Measurements from ENCODE around the gene NEK8. TPM values are rescaled to one million over a fixed set of nuclear protein-coding genes. Genes with fewer than 3 reads are reported as not detected.

The NEK8 gene
- total RNA-seq, 2 donors from 2014 or later: 6.9 to 10.9 TPM

- no peak overlapping the region for H3K27ac Mint-ChIP-seq
Measured at GRCh38 chr17:28703552-28704218, 24.9 kb upstream of the NEK8 start.

GRCh38 chr17:28704219-28704858 is 24.2 kb upstream of the NEK8 start:
- no peak overlapping the region for H3K27ac Mint-ChIP-seq
- no peaks in the 10 kb centered on the region for H3K4me1 Mint-ChIP-seq (ENCODE audit: low read depth)
- H3K9me3 Mint-ChIP-seq: no peaks in the 10 kb centered on the region
- no peak overlapping the region for H3K4me3 Mint-ChIP-seq
- H3K27me3 Mint-ChIP-seq (ENCODE audit: low read depth): no peaks in the 10 kb centered on the region
- DNase-seq (no peak), ATAC-seq (replicated peaks in 1 of 2) (peak in 1 of 2 donors; percentile 8)
- peaks cover 4 to 26% of the 10 kb centered on the region in 2 donors for H3K36me3 Mint-ChIP-seq (ENCODE audit: insufficient read depth in 2 of 2)

More at GRCh38 chr17:28703552-28704218, 24.9 kb upstream of the NEK8 start:
- H3K4me3 Mint-ChIP-seq: no peak overlapping the region
- H3K36me3 Mint-ChIP-seq (ENCODE audit: insufficient read depth in 2 of 2): peaks cover 4 to 26% of the 10 kb centered on the region in 2 donors
- ATAC-seq (replicated peaks in 1 of 2) (no peak), DNase-seq (no peak)
- H3K27me3 Mint-ChIP-seq (ENCODE audit: low read depth): no peaks in the 10 kb centered on the region
- no peaks in the 10 kb centered on the region for H3K4me1 Mint-ChIP-seq (ENCODE audit: low read depth)
- no peaks in the 10 kb centered on the region for H3K9me3 Mint-ChIP-seq

- Mint-ChIP-seq H3K4me3 (no peak overlapping the region), H3K27me3 (ENCODE audit: low read depth) (no peaks in the 10 kb centered on the region), H3K36me3 (ENCODE audit: insufficient read depth in 2 of 2) (peaks cover 4 to 22% of the 10 kb centered on the region in 2 donors), H3K27ac (peak overlapping the region; percentile 55), H3K4me1 (ENCODE audit: low read depth) (no peaks in the 10 kb centered on the region), H3K9me3 (no peaks in the 10 kb centered on the region)
- ATAC-seq (replicated peaks in 1 of 2): peak in 1 of 2 donors; percentile 7
- DNase-seq: no peak
Measured at GRCh38 chr17:28705074-28705659, 23.4 kb upstream of the NEK8 start.

DNA sequence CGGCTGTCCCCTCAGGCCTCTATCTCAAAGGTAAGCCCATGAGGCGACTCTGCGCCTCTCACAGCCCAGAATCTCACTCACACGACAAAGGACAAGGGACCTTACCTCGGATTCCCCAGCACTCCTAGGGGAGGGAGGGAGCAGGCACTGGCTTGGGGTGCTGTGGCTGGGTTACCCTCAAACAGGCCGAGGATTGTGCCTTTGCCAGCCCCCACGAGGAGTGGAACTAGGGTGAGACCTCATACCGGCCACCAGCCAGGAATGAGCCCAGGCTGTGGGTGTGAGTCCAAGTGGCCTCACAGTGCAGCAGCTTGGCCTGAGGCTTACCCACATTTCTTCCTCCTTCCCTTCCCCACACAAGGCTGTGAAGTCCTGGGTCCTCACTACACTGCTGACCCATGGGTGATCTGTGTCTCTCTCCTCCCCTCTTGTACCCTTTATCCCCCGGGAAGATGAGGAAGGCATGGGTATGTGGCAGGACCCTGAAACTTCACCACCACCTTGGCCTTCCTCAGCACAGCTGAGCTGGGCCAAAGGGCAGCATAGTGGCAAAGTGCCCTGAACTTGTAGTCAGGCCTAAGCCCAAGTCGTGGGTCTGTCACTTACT is 22.8 kb upstream of the NEK8 start:
- ATAC-seq (replicated peaks in 1 of 2) (no peak), DNase-seq (no peak)
- Mint-ChIP-seq H3K27me3 (ENCODE audit: low read depth) (no peaks in the 10 kb centered on the region), H3K27ac (no peak overlapping the region), H3K9me3 (no peaks in the 10 kb centered on the region), H3K4me3 (no peak overlapping the region), H3K36me3 (ENCODE audit: insufficient read depth in 2 of 2) (peaks cover 4 to 21% of the 10 kb centered on the region in 2 donors), H3K4me1 (ENCODE audit: low read depth) (peaks cover 6% of the 10 kb centered on the region)

GRCh38 chr17:28706471-28707338 is 21.9 kb upstream of the NEK8 start:
- Mint-ChIP-seq H3K27me3 (ENCODE audit: low read depth) (no peaks in the 10 kb centered on the region), H3K9me3 (no peaks in the 10 kb centered on the region), H3K27ac (no peak overlapping the region), H3K4me1 (ENCODE audit: low read depth) (peaks cover 10% of the 10 kb centered on the region), H3K36me3 (ENCODE audit: insufficient read depth in 2 of 2) (peaks cover 4 to 19% of the 10 kb centered on the region in 2 donors), H3K4me3 (no peak overlapping the region)
- DNase-seq (no peak), ATAC-seq (replicated peaks in 1 of 2) (no peak)

- no peaks in the 10 kb centered on the region for H3K27me3 Mint-ChIP-seq (ENCODE audit: low read depth)
- ATAC-seq (replicated peaks in 1 of 2): no peak
- H3K27ac Mint-ChIP-seq: no peak overlapping the region
- no peaks in the 10 kb centered on the region for H3K9me3 Mint-ChIP-seq
- no peak overlapping the region for H3K4me3 Mint-ChIP-seq
- no peak for DNase-seq
- H3K36me3 Mint-ChIP-seq (ENCODE audit: insufficient read depth in 2 of 2): peaks cover 4 to 16% of the 10 kb centered on the region in 2 donors
- H3K4me1 Mint-ChIP-seq (ENCODE audit: low read depth): peaks cover 16% of the 10 kb centered on the region
Measured at GRCh38 chr17:28707339-28707720, 21.3 kb upstream of the NEK8 start.

- DNase-seq (peak; percentile 93 to 96), ATAC-seq (replicated peaks in 1 of 2) (peak; percentile 91)
- peaks cover 2% of the 10 kb centered on the region in 2 donors for H3K36me3 Mint-ChIP-seq (ENCODE audit: insufficient read depth in 2 of 2)
- H3K27ac Mint-ChIP-seq: peak overlapping the region; percentile 91
- H3K9me3 Mint-ChIP-seq: no peaks in the 10 kb centered on the region
- H3K4me3 Mint-ChIP-seq: peak overlapping the region; percentile 94 to 96
- H3K27me3 Mint-ChIP-seq (ENCODE audit: low read depth): no peaks in the 10 kb centered on the region
- H3K4me1 Mint-ChIP-seq (ENCODE audit: low read depth): peaks cover 23% of the 10 kb centered on the region
Measured at GRCh38 chr17:28710861-28711722, 17.5 kb upstream of the NEK8 start.

GRCh38 chr17:28711723-28712031 is 16.9 kb upstream of the NEK8 start, which contains the start of gene PROCA1:
Gene PROCA1, minus strand, starts transcription at chr17:28711888. Its CDS starts 228 bp downstream, at chr17:28711660.
- peak; percentile 34 to 38 for ATAC-seq (replicated peaks in 1 of 2)

GRCh38 chr17:28712032-28712704 is 16.4 kb upstream of the NEK8 start:
- H3K4me1 Mint-ChIP-seq (ENCODE audit: low read depth): peaks cover 23% of the 10 kb centered on the region
- H3K4me3 Mint-ChIP-seq: peak overlapping the region; percentile 94 to 96

More at GRCh38 chr17:28711723-28712031, 16.9 kb upstream of the NEK8 start, which contains the start of gene PROCA1:
- Mint-ChIP-seq H3K4me1 (ENCODE audit: low read depth) (peaks cover 23% of the 10 kb centered on the region), H3K27ac (peak within 1 kb of the TSS; percentile 91), H3K9me3 (no peaks in the 10 kb centered on the region), H3K4me3 (peak within 1 kb of the TSS; percentile 94 to 96), H3K36me3 (ENCODE audit: insufficient read depth in 2 of 2) (peaks cover 2% of the 10 kb centered on the region in 2 donors), H3K27me3 (ENCODE audit: low read depth) (no peaks in the 10 kb centered on the region)
- DNase-seq: peak in 1 of 2 donors; percentile 44

DNA sequence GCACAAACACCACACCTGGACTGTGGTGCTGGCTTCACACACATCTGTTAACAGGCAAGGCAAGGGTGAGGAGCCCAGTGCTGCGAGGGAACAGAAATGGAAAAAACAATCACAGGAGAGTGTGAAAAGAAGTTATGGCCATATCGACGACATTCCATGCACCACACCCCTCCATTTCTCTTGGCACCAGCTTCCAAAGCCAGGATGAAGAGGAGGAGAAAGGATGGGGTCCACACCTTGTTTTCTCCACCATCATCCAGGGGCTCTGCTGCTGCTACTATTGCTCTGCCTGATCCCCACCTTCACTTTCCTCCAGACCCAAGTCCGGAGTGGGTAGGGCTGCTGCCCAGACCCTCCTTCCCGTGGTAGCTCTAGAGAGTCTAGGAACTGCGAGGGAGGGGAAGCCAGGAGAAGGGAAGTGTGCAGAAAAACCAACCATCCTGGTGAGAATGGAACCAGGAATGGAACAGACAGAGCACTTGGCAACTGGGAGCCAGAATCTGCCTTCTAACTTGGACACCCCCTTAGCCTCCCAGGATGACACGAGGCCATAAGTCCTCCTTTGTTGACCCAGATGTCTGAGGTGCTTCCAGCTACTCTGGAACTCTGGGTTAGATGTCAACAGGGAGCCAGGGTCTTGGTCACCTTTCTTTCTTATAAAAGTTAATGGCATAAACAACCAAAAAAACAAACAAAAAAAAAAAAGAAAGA is 15.7 kb upstream of the NEK8 start:
- Mint-ChIP-seq H3K4me3 (peak overlapping the region; percentile 94 to 96), H3K27me3 (ENCODE audit: low read depth) (no peaks in the 10 kb centered on the region), H3K4me1 (ENCODE audit: low read depth) (peaks cover 24% of the 10 kb centered on the region), H3K27ac (no peak overlapping the region), H3K9me3 (no peaks in the 10 kb centered on the region), H3K36me3 (ENCODE audit: insufficient read depth in 2 of 2) (peaks cover 0 to 2% of the 10 kb centered on the region in 2 donors)
- ATAC-seq (replicated peaks in 1 of 2) (no peak), DNase-seq (no peak)

More at GRCh38 chr17:28712032-28712704, 16.4 kb upstream of the NEK8 start:
- H3K27me3 Mint-ChIP-seq (ENCODE audit: low read depth): no peaks in the 10 kb centered on the region
- peak overlapping the region; percentile 91 for H3K27ac Mint-ChIP-seq
- ATAC-seq (replicated peaks in 1 of 2) (peak; percentile 44 to 47), DNase-seq (peak; percentile 75 to 81)
- H3K9me3 Mint-ChIP-seq: no peaks in the 10 kb centered on the region
- peaks cover 2% of the 10 kb centered on the region in 2 donors for H3K36me3 Mint-ChIP-seq (ENCODE audit: insufficient read depth in 2 of 2)

- peaks cover 36% of the 10 kb centered on the region for H3K4me1 Mint-ChIP-seq (ENCODE audit: low read depth)
Measured at GRCh38 chr17:28714281-28714680, 14.3 kb upstream of the NEK8 start.

More at GRCh38 chr17:28714281-28714680, 14.3 kb upstream of the NEK8 start:
- no peak overlapping the region for H3K4me3 Mint-ChIP-seq
- peaks cover 6% of the 10 kb centered on the region for H3K27me3 Mint-ChIP-seq (ENCODE audit: low read depth)
- no peaks in the 10 kb centered on the region for H3K9me3 Mint-ChIP-seq
- DNase-seq (no peak), ATAC-seq (replicated peaks in 1 of 2) (no peak)
- H3K36me3 Mint-ChIP-seq (ENCODE audit: insufficient read depth in 2 of 2): no peaks in the 10 kb centered on the region
- H3K27ac Mint-ChIP-seq: no peak overlapping the region

All from activated T-cell treated with anti-CD3 and anti-CD28 coated beads, Interleukin-2, amount 50 U/mL, for 72 hours (primary cell).